Measurements from ENCODE around the gene NCOA4.
"Not testable (repeated sequence)": the region's sequence is repeated elsewhere in the genome, so short reads cannot be mapped to it uniquely, and the experiment has no call there.

The NCOA4 gene

GRCh38 chr10:46064269-46064817, 33.9 kb upstream of the NCOA4 start:
- no peak for DNase-seq (ENCODE audit: low read depth)
- TF ChIP-seq, protein P1, sequence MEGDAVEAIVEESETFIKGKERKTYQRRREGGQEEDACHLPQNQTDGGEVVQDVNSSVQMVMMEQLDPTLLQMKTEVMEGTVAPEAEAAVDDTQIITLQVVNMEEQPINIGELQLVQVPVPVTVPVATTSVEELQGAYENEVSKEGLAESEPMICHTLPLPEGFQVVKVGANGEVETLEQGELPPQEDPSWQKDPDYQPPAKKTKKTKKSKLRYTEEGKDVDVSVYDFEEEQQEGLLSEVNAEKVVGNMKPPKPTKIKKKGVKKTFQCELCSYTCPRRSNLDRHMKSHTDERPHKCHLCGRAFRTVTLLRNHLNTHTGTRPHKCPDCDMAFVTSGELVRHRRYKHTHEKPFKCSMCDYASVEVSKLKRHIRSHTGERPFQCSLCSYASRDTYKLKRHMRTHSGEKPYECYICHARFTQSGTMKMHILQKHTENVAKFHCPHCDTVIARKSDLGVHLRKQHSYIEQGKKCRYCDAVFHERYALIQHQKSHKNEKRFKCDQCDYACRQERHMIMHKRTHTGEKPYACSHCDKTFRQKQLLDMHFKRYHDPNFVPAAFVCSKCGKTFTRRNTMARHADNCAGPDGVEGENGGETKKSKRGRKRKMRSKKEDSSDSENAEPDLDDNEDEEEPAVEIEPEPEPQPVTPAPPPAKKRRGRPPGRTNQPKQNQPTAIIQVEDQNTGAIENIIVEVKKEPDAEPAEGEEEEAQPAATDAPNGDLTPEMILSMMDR (conservative IDR thresholded peaks at IDR 0.05; ENCODE audit: low read depth, low read length), result no peak
- no peak overlapping the region for H3K4me3 ChIP-seq (ENCODE audit: low read length)

GRCh38 chr10:46062723-46063428, 32.5 kb upstream of the NCOA4 start:
- no peak overlapping the region for H3K4me3 ChIP-seq (ENCODE audit: low read length)
- DNase-seq (ENCODE audit: low read depth), result no peak
- TF ChIP-seq, protein P1 (conservative IDR thresholded peaks at IDR 0.05; ENCODE audit: low read depth, low read length), result no peak

DNA sequence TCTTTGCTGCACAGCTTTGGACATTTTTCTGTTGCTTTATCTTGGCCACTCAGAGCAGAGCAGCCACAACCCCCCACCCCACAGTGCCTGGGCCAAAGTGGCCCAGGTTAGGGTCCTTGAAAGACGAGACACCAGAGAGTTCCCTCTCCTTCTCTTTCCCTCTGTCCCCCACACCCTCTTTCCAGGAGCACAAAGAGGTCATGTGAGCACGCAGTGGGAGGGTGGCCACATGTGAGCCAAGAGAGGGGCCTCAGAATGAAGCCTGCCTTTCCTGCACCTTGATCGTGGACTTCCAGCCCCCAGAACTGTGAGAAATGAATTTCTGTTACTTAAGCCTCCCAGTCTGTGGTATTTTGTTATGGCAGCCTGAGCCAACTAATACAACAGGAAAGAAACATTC, 30.3 kb upstream of the NCOA4 start:
- no peak overlapping the region for H3K4me3 ChIP-seq (ENCODE audit: low read length)
- no peak for DNase-seq (ENCODE audit: low read depth)
- TF ChIP-seq, protein P1 (conservative IDR thresholded peaks at IDR 0.05; ENCODE audit: low read depth, low read length), result no peak

- H3K4me3 ChIP-seq (ENCODE audit: low read length); DNase-seq (ENCODE audit: low read depth): not testable (repeated sequence)
Measured at GRCh38 chr10:46057927-46058326, 27.5 kb upstream of the NCOA4 start.

DNA sequence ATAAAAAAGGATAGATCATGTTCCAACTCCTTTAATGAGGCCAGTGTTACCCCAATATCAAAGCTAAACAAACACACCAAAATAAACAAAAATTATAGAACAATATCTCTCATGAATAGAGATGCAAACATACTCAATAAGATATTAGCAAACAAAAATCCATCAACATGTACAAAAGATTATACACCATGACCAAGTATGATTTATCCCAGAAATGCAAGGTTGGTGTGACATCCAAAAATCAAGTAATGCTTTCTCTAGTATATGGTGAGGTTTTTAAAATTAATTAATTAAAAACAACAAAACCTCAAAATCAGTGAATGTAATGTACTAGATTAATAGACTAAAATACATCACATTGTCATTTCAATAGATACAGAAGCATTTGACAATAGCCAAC, 26.6 kb upstream of the NCOA4 start:
- DNase-seq (ENCODE audit: low read depth), result no peak
- no peak overlapping the region for H3K4me3 ChIP-seq (ENCODE audit: low read length)
- TF ChIP-seq, protein P1 (conservative IDR thresholded peaks at IDR 0.05; ENCODE audit: low read depth, low read length), result no peak

- no peak overlapping the region for H3K4me3 ChIP-seq (ENCODE audit: low read length)
- TF ChIP-seq, protein P1 (conservative IDR thresholded peaks at IDR 0.05; ENCODE audit: low read depth, low read length), result no peak
- DNase-seq (ENCODE audit: low read depth), result no peak
Measured at GRCh38 chr10:46055771-46056170, 25.3 kb upstream of the NCOA4 start.

DNA sequence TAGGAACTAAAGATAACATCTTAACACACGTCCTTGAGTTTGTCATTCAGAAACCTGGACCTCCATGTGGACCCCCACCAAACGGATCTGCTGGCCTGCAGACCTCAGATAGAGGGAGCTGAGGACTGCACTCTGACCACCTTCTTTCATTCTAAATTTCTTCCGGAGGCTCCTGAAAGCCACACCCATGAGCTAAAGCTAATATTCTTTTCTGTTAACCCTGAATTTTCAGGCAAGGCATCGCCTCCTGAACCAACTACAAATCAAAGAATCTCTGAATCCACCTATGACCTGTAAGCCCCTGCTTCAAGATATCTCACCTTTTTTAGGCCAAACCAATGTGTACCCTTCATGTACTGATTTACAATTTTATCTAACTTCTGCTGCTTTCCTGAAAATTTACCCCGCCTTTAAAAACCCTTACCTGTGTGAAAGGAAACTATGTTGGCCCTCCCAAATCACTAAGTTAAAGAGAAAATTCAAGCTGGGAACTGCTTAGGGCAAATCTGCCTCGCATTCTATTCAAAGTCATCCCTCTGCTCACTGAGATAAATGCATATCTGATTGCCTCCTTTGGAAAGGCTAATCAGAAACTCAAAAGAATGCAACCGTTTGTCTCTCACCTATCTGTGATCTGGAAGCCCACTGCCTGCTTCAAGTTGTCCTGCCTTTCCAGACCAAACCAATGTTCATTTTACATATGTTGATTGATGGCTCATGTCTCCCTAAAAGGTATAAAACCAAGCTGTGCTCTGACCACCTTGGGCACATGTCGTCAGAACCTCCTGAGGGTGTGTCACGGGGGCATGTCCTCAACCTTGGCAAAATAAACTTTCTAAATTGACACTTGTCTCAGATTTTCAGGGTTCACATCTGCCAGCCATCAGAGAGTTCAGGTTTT, 23.4 kb upstream of the NCOA4 start:
- no peak overlapping the region for H3K4me3 ChIP-seq (ENCODE audit: low read length)
- DNase-seq (ENCODE audit: low read depth), result no peak
- TF ChIP-seq, protein P1 (conservative IDR thresholded peaks at IDR 0.05; ENCODE audit: low read depth, low read length), result no peak

Measured in retinal pigment epithelial cell (primary cell).